Kidney tubule cell (primary cell): ENCODE data around the gene NEK7.
"Not testable (repeated sequence)": the region's sequence is repeated elsewhere in the genome, so short reads cannot be mapped to it uniquely, and the experiment has no call there.

Experiments used
- DNase-seq: peaks from one replicate; pipeline ENCODE4 v3.0.0-alpha.2; 2018; ENCODE audit warnings: low spot score

The NEK7 gene

GRCh38 chr1:198171667-198172540, 15.1 kb downstream of the NEK7 start:
- DNase-seq, result peak; percentile 18

DNA sequence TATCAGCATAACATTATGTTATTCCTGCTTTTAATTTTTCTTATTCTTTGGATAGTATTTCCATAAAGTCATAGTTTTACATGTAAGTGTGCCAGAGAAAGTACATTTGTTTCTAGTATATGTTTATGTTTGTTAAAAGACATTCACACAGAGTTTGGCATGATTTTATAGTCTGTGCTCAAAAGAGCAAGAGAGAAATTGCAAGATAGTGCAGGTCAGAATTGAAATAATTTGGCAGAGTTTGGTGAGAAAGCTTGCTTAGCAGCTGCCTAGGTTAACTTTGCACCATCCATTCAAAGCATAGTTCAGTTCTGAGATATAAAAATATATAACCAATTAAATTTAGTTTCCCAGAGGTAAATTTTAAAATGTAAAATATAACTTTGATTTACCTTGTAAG, 17.0 kb downstream of the NEK7 start:
- DNase-seq, result no peak

DNA sequence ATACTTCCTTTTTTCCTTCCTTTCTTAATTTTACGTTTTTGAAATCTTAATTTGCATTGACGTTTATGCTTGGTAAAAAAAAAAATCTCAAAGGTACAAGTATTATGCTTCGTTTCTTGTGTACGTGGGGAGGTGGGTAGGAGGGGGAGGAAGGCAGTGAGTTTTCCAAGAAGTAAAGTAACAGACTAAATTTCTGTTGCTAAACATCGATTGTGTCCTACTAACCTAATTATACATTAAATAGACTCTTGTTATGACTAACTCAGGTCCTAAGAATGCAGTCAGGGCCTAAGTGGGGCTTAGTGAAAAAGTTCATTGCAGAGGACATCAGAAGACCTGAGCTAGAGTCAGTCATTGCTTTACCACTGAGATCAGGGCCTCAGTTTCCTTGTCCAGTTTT, 17.5 kb downstream of the NEK7 start:
- peak; percentile 34 for DNase-seq

GRCh38 chr1:198175423-198176170, 18.8 kb downstream of the NEK7 start:
- peak; percentile 76 for DNase-seq

DNA sequence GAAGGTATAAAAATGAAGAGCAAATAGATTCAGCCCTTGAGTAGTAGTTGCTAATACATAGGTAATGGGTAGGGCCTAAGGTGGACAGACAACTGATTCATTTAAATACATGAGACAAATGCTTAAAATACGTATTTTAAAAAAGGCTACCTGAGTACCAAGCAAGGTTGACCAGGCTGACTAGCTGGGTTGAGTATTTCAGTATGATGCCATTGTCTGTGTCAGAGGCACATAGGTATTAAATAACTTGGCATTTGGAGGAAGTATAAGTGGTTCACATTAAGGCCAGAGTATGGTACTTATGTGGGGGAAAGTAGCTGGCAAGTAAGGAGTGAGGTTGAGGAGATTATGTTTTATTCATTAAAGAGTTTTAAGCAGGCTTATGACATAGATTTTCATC, 19.4 kb downstream of the NEK7 start:
- DNase-seq, result peak; percentile 48

DNA sequence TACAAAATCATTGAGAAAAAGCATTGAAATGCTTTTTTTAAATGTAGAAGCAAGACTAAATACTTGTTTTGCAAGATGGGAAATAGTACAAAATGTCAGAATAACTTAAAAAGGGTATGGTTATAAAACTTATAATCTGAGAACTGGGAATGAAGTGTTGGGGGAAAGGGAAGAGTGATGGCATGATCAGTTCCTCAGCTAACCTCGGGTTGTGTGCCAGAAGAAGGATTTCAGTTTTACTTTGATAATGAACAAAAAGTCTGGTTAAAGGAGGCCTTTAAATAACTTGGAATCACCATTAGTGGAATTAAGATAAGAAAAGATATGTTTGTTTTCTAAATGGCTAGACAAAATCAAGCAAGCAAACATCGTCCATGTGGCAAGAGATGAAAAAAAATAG, 20.7 kb downstream of the NEK7 start:
- DNase-seq, result no peak

GRCh38 chr1:198178615-198179014, 21.8 kb downstream of the NEK7 start:
- no peak for DNase-seq

DNA sequence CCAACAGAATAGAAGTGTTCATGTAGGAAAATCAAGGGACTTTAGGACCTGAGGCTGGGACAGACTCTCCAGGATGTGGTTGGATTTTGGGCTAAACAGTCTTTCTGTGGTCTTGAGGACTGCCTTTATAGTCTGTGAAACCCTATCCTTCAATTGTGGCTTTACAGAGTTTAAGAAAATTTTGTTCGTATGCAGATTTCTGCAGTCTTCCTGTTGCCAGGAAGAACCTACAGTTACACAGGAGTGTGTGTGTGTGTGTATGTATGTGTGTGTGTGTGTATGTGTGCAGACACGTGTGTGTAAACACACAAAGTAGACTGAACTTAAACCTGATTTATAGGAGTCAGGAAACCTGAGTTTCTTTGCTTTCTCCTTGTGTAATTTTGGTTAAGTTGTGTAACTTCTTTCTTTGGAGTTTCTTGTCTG, 22.8 kb downstream of the NEK7 start:
- DNase-seq, result peak; percentile 12

DNA sequence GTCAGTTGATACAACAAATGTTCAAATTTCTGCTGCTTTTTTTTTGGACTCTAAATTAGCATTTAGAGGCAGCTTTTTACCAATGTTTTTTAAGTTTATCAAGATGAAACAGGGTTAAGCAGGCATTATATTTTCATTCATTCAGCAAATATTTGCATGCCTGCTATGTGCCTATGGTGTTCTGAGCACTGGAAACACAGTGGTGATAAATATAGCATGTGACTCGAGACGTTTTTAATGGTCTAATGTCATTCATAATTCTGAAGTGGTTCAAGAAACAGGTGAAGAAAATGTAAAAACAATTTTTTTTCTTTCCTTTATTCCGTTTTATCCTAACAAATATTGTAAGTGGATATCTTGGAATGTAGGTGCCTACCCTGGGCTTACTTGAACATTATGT, 26.8 kb downstream of the NEK7 start:
- no peak for DNase-seq

GRCh38 chr1:198184516-198184915, 27.7 kb downstream of the NEK7 start:
- no peak for DNase-seq

GRCh38 chr1:198185146-198185545, 28.3 kb downstream of the NEK7 start:
- DNase-seq, result no peak

GRCh38 chr1:198185759-198186158, 29.0 kb downstream of the NEK7 start:
- DNase-seq, result no peak

DNA sequence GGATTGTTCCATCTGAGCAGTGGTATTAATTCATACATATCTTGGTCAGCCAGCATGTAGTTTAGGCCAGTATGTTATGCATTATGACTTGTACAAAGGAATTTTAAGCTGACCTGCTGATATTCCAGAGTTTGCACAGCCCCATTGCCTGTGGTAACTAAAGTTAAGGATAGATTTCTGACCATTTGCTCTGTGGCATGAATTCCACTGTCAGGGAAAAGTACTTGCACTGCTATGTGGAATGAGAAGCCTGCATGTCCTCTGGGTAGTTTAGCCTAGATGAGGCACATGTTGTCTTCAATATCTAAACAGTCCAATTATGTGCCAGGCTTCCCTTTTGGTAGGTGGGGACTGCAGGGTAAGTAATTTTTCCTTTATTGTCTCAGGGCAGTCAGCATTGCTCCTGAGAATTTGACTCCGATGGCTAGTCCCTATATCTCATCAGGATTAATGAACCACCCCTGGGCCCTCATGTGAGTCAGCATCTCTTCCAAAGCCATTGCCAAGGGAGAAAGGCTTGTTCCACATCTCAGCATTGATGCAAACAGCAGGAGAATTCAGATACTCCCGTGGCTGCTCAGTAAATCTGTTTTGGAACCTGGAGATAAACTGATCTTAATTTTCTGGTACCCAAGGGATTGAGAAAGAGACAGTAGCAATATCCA, 30.2 kb downstream of the NEK7 start:
- DNase-seq, result no peak

GRCh38 chr1:198187973-198188588, 31.3 kb downstream of the NEK7 start:
- no peak for DNase-seq

DNA sequence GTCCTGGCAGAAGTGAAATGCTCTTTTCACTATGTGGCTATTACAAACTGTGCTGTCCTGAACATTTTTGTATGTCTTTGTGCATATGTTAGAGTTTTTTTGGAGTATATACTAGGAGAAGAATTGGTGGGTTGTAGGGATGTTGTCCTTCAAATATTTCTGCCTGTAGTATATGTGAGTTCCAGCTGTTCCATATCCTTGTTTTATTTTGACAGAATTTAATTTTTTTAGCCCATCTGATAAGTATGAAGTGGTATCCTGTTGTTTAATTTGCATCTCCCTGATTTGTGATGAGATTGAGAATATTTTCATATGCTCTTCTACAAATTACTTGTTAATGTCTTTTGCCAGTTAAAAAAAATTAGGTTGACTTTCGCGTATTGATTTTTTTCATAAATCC, 34.3 kb downstream of the NEK7 start:
- no peak for DNase-seq

DNA sequence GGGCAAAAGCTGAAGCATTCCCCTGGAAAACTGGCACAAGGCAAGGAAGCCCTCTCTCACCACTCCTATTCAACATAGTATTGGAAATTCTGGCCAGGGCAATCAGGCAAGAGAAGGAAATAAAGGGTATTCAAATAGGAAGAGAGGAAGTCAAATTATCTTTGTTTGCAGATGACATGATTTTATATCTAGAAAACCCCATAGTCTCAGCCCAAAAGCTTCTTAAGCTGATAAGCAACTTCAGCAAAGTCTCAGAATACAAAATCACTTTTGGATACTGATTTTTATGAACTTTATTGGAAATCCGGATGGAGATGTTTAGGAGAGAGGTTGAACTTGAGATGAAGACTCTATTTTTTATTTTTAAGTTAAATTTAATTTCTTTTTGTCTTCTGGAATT, 37.1 kb downstream of the NEK7 start:
- not testable (repeated sequence) for DNase-seq

DNA sequence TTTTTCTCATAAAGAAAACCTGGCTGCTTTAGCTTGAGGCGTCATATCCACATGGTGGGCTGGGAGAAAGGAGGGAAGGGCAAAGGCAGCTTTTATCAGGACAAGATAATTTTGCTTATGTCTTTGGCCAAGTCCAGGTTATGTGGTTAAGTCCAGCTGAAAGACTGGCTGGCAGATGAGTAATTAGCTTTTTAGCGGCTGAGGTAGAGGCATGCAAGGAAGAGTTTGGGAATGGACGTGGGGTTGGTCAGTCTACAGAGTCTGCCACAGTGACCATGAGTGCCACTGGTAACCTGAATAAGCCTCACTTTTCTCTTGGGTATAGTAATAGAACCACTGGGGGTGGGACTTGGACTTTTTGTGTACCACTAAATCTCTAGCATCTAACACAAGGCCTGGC, 39.8 kb downstream of the NEK7 start:
- peak; percentile 3 for DNase-seq

DNA sequence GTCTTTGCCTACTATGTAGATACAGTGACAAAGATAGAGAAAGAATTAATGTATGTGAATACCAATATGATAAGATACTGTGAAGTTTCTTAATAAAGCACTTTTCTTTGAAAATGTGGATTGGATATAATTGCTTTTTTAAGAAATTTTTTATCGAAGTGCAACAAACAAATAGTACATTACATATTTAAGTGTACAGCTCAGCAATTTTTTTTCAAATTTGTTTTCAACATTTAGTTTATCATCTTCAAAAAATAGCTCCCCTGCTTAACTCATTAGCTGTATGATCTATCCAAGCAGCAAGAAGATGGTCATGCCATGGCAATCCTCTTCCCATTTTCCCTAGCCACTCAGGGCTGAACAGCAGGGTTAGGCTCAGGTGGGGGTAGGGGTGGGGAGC, 40.5 kb downstream of the NEK7 start:
- no peak for DNase-seq

- peak; percentile 66 for DNase-seq
These were observed 42.3 kb downstream of the NEK7 start for GRCh38 chr1:198199105-198199504.

GRCh38 chr1:198201956-198202784, 45.4 kb downstream of the NEK7 start:
- DNase-seq, result no peak

DNA sequence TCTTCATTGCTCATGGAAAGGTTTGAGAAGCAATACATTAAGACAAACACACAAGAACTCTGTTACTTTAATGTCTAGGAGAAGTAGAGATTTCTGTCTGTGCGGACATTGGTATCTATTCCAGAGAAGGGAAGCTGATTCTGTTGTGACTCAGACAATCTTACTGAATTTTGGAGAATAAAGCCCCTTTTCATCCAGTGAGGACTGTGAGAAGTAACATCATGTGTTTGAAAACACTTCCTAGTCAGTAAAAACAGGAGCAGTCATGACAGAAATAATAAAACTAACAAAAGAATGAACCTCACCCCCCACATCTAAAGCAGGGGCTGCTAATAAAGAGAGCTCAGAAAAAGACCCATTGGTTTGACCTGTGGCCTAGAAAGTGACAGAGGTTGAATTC, 46.6 kb downstream of the NEK7 start:
- no peak for DNase-seq
